Neural progenitor cell (in vitro differentiated cells): ENCODE data around the gene LRRTM4. TPM values are rescaled to one million over a fixed set of nuclear protein-coding genes. Genes with fewer than 3 reads are reported as not detected.
A peak's percentile ranks its signal among the peaks of the same experiment; 100 is the strongest.
"Not testable (repeated sequence)": the region's sequence is repeated elsewhere in the genome, so short reads cannot be mapped to it uniquely, and the experiment has no call there.

Source experiments
- DNase-seq: peaks from one replicate; pipeline ENCODE4 v3.0.0-alpha.2; 2016; ENCODE audit warnings: low spot score
- H2AFZ ChIP-seq: fragments of 200-600 bp; sonication (generic); replicated peaks from 2 replicates; pipeline ENCODE4 v1.6.1; 2016; ENCODE audit warnings: antibody characterized with exemption
- H3F3A ChIP-seq: fragments of 200-600 bp; sonication (generic); 2 replicates; pipeline ENCODE4 v1.6.1; 2016; ENCODE audit warnings: antibody characterized with exemption, low read depth
- H3K27ac ChIP-seq: fragments of 200-600 bp; sonication (generic); 2 replicates; pipeline ENCODE4 v1.5.1; 2016; ENCODE audit warnings: mild to moderate bottlenecking
- H3K27me3 ChIP-seq: fragments of 200-600 bp; sonication (generic); 2 replicates; pipeline ENCODE4 v1.6.1; 2016; ENCODE audit warnings: mild to moderate bottlenecking, moderate library complexity
- H3K36me3 ChIP-seq: fragments of 200-600 bp; sonication (generic); 2 replicates; pipeline ENCODE4 v1.5.1; 2016
- H3K4me1 ChIP-seq: fragments of 200-600 bp; sonication (generic); 2 replicates; pipeline ENCODE4 v1.6.1; 2016; ENCODE audit warnings: mixed run types
- H3K4me2 ChIP-seq: fragments of 200-600 bp; sonication (generic); 2 replicates; pipeline ENCODE4 v1.6.1; 2016
- H3K4me3 ChIP-seq: fragments of 200-600 bp; sonication (generic); 2 replicates; pipeline ENCODE4 v1.5.1; 2016
- H3K79me2 ChIP-seq: fragments of 200-600 bp; sonication (generic); 2 replicates; pipeline ENCODE4 v1.6.1; 2016; ENCODE audit warnings: low read depth
- H3K9ac ChIP-seq: fragments of 200-600 bp; sonication (generic); 2 replicates; pipeline ENCODE4 v1.6.1; 2016
- H3K9me3 ChIP-seq: fragments of 200-600 bp; sonication (generic); 2 replicates; pipeline ENCODE4 v1.5.1; 2016; ENCODE audit warnings: low read depth
- H4K20me1 ChIP-seq: fragments of 200-600 bp; sonication (generic); 2 replicates; pipeline ENCODE4 v1.6.1; 2016; ENCODE audit warnings: low read depth
- H3K27ac Mint-ChIP-seq: 3 replicates; pipeline ENCODE4 v1.8.0; 2021; ENCODE audit warnings: mixed read lengths
- H3K27me3 Mint-ChIP-seq: 2 replicates; pipeline ENCODE4 v1.8.0; 2022; ENCODE audit warnings: low read depth, mild to moderate bottlenecking, inconsistent platforms, moderate library complexity, mixed read lengths; ENCODE audit not compliant: insufficient read depth
- H3K36me3 Mint-ChIP-seq: 3 replicates; pipeline ENCODE4 v1.8.0; 2021; ENCODE audit warnings: mixed read lengths
- H3K4me1 Mint-ChIP-seq: 3 replicates; pipeline ENCODE4 v1.8.0; 2021; ENCODE audit warnings: mixed read lengths
- H3K4me3 Mint-ChIP-seq: 3 replicates; pipeline ENCODE4 v1.8.0; 2021; ENCODE audit warnings: mild to moderate bottlenecking, moderate library complexity, mixed read lengths
- H3K9me3 Mint-ChIP-seq: 3 replicates; pipeline ENCODE4 v1.8.0; 2020; ENCODE audit warnings: mixed read lengths
- CTCF ChIP-seq: fragments of 200-600 bp; sonication (generic); IDR thresholded peaks from 2 replicates; pipeline ENCODE4 v1.5.1; 2017; ENCODE audit warnings: antibody characterized with exemption, mild to moderate bottlenecking
- EZH2 ChIP-seq: fragments of 200-600 bp; sonication (generic); IDR thresholded peaks from 2 replicates; pipeline ENCODE4 v1.6.1; 2017; ENCODE audit warnings: antibody characterized with exemption, mild to moderate bottlenecking, moderate library complexity
- EZH2phosphoT487 ChIP-seq: fragments of 200-600 bp; sonication (generic); IDR thresholded peaks from 2 replicates; pipeline ENCODE4 v1.6.1; 2017; ENCODE audit warnings: antibody characterized with exemption
- total RNA-seq: library from RNA; depleted of rRNA; stranded (reverse); fragments of >200 nt; gene quantifications from 2 replicates; pipeline ENCODE4 v1.2.3, GENCODE V29; 2015; ENCODE audit warnings: low replicate concordance

The LRRTM4 gene
- total RNA-seq, 1 donor from 2014 or later = 20.4 TPM

- H3K27me3 Mint-ChIP-seq = peaks cover 2% of the 10 kb centered on the region
- peaks cover 42% of the 10 kb centered on the region for H3K4me1 Mint-ChIP-seq
- no peaks in the 10 kb centered on the region for H4K20me1 ChIP-seq
- peaks cover 35% of the 10 kb centered on the region for H3K4me1 ChIP-seq
- H3K79me2 ChIP-seq = no peaks in the 10 kb centered on the region
- peak; percentile 62 for DNase-seq
- H3K27me3 ChIP-seq = no peaks in the 10 kb centered on the region
- no peak for TF ChIP-seq EZH2phosphoT487
- no peak for TF ChIP-seq EZH2
- no peak for TF ChIP-seq CTCF
- no peaks in the 10 kb centered on the region for H3K36me3 ChIP-seq
- peaks cover 6% of the 10 kb centered on the region for H3F3A ChIP-seq
- no peak overlapping the region for H3K4me3 ChIP-seq
- H2AFZ ChIP-seq = no peak overlapping the region
- peak overlapping the region; percentile 36 for H3K27ac Mint-ChIP-seq
- no peak overlapping the region for H3K27ac ChIP-seq
- H3K9ac ChIP-seq = no peak overlapping the region
- no peak overlapping the region for H3K4me2 ChIP-seq
- no peak overlapping the region for H3K4me3 Mint-ChIP-seq
- no peaks in the 10 kb centered on the region for H3K36me3 Mint-ChIP-seq
- no peaks in the 10 kb centered on the region for H3K9me3 ChIP-seq
- peaks cover 6% of the 10 kb centered on the region for H3K9me3 Mint-ChIP-seq
These were observed 467.2 kb downstream of the LRRTM4 start for GRCh38 chr2:77054938-77055337.

DNA sequence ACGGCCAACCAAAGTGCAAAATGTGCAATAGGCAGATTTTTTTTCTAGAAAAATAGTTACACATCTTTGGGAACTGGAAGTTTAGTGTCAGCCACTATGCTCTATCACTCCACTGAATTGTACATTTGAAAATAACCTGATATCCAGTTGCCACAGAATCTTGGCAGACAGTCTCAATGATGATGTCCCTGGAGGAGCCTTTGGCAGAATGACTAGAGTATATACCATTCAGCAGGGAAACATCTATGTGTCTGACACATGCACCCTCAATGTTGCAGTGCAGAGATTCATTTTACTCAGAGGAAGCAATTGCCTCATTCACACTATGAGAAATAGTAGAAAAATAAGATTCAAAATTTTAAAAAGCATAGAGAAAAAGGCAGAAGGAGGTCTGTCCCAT lies 475.8 kb downstream of the LRRTM4 start:
- no peak overlapping the region for H3K27ac ChIP-seq

GRCh38 chr2:77045456-77045855 lies 476.7 kb downstream of the LRRTM4 start:
- not testable (repeated sequence) for H3K4me3 Mint-ChIP-seq

More for the DNA sequence above, 475.8 kb downstream of the LRRTM4 start:
- peaks cover 16% of the 10 kb centered on the region for H3K4me1 ChIP-seq
- H3K4me3 ChIP-seq = no peak overlapping the region
- Mint-ChIP-seq H3K27ac (no peak overlapping the region), H3K9me3 (peaks cover 33% of the 10 kb centered on the region), H3K4me1 (peaks cover 7% of the 10 kb centered on the region), H3K4me3 (no peak overlapping the region), H3K27me3 (no peaks in the 10 kb centered on the region), H3K36me3 (peaks cover 14% of the 10 kb centered on the region)
- no peaks in the 10 kb centered on the region for H3K27me3 ChIP-seq
- H2AFZ ChIP-seq = no peak overlapping the region
- no peak for DNase-seq
- peaks cover 11% of the 10 kb centered on the region for H3K9me3 ChIP-seq
- H3K79me2 ChIP-seq = no peaks in the 10 kb centered on the region
- H3K4me2 ChIP-seq = no peak overlapping the region
- H3F3A ChIP-seq = no peaks in the 10 kb centered on the region
- no peak for TF ChIP-seq EZH2phosphoT487
- TF ChIP-seq CTCF = no peak
- no peak for TF ChIP-seq EZH2
- no peak overlapping the region for H3K9ac ChIP-seq
- H4K20me1 ChIP-seq = no peaks in the 10 kb centered on the region
- H3K36me3 ChIP-seq = no peaks in the 10 kb centered on the region

GRCh38 chr2:77034445-77034844 lies 487.7 kb downstream of the LRRTM4 start:
- Histone ChIP-seq H3K36me3 (no peaks in the 10 kb centered on the region), H3F3A (no peaks in the 10 kb centered on the region), H3K4me1 (no peaks in the 10 kb centered on the region), H3K4me2 (no peak overlapping the region), H3K9me3 (no peaks in the 10 kb centered on the region), H4K20me1 (no peaks in the 10 kb centered on the region), H3K4me3 (no peak overlapping the region), H3K27me3 (no peaks in the 10 kb centered on the region), H3K9ac (no peak overlapping the region), H3K79me2 (no peaks in the 10 kb centered on the region), H2AFZ (no peak overlapping the region), H3K27ac (no peak overlapping the region)
- no peak for TF ChIP-seq EZH2
- no peak for TF ChIP-seq CTCF
- TF ChIP-seq EZH2phosphoT487 = no peak
- H3K27me3 Mint-ChIP-seq = peaks cover under 1% of the 10 kb centered on the region
- H3K4me3 Mint-ChIP-seq = no peak overlapping the region
- no peak overlapping the region for H3K27ac Mint-ChIP-seq
- peaks cover 7% of the 10 kb centered on the region for H3K4me1 Mint-ChIP-seq
- no peak for DNase-seq
- H3K36me3 Mint-ChIP-seq = no peaks in the 10 kb centered on the region
- peaks cover 5% of the 10 kb centered on the region for H3K9me3 Mint-ChIP-seq

More at GRCh38 chr2:77045456-77045855, 476.7 kb downstream of the LRRTM4 start:
- H3K9ac ChIP-seq, H3K4me1 Mint-ChIP-seq, H3K4me3 ChIP-seq, H3F3A ChIP-seq, H3K27me3 Mint-ChIP-seq, DNase-seq, H3K4me2 ChIP-seq, H4K20me1 ChIP-seq, H2AFZ ChIP-seq, H3K36me3 ChIP-seq, H3K27ac Mint-ChIP-seq, H3K27ac ChIP-seq, H3K27me3 ChIP-seq, H3K79me2 ChIP-seq: not testable (repeated sequence)
- H3K36me3 Mint-ChIP-seq = peaks cover 14% of the 10 kb centered on the region
- peaks cover 33% of the 10 kb centered on the region for H3K9me3 Mint-ChIP-seq
- peaks cover 11% of the 10 kb centered on the region for H3K4me1 ChIP-seq
- peaks cover 11% of the 10 kb centered on the region for H3K9me3 ChIP-seq

DNA sequence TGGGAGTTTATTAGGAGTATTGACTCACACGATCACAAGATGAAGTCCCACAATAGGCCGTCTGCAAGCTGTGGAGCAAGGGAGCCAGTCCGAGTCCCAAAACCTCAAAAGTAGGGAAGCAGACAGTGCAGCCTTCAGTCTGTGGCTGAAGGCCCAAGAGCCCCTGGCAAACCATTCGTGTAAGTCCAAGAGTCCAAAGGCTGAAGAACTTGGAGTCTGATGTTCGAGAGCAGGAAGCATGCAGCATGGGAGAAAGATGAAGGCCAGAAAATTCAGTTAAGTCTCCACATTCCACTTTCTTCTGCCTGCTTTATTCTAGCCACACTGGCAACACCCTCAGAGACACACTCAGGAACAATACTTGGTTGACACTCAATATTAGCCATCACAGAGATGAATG lies 492.9 kb downstream of the LRRTM4 start:
- H3K4me3 Mint-ChIP-seq, H3K4me1 Mint-ChIP-seq, H3K9me3 ChIP-seq, H3K27me3 ChIP-seq, H3K4me2 ChIP-seq, H3K9me3 Mint-ChIP-seq, H3K27ac ChIP-seq, H3K9ac ChIP-seq, DNase-seq, H3K36me3 Mint-ChIP-seq, H3F3A ChIP-seq, H3K79me2 ChIP-seq, H3K4me1 ChIP-seq, H3K27ac Mint-ChIP-seq, H3K36me3 ChIP-seq, H2AFZ ChIP-seq, H3K27me3 Mint-ChIP-seq, H3K4me3 ChIP-seq, H4K20me1 ChIP-seq: not testable (repeated sequence)
